ENCODE measurements around the gene TSPAN32.
"Not testable (repeated sequence)": the region's sequence is repeated elsewhere in the genome, so short reads cannot be mapped to it uniquely, and the experiment has no call there.

Gene TSPAN32

DNA sequence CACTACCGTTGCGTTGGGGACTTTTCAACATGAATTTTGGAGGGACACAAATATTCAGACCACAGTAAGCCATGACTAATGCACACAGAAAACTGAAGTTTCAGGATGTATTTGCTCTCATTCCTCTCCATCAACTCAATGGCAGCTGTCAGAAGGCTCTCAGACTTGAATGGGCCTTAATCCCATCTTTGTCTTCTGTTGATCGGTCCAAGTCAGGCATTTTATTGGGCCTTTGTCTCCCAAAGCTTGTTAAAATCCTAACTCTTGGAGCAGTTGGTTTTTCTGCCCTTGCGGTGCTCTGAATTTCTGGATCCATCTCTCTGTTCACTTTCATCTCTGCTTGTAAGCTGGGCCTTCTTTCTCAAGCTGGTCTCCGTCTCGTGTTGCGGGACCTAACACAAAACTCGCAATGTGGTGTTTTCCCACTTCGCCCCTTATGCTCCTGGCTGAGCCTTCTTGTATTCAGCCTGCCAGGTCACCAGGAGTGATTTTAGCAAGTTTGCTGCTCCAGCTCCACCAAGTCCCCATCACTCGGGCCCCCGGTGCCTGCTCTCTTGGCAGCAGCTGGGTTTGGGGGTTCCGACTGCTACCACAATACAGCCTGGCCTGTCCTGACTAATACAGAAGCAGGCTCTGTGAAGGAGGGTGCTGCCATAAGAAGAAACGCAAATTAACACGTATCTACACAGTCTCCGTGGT, 27.0 kb downstream of the TSPAN32 start:
- Histone ChIP-seq H3K4me3 (ENCODE audit: low read depth, low read length) (no peak overlapping the region), H3K9ac (ENCODE audit: low read depth, low read length) (no peak overlapping the region), H3K9me3 (ENCODE audit: control insufficient read depth, insufficient read depth, low read length) (peaks cover 8% of the 10 kb centered on the region), H3K27me3 (ENCODE audit: control insufficient read depth, insufficient read depth, low read length) (no peaks in the 10 kb centered on the region), H3K36me3 (ENCODE audit: control insufficient read depth, insufficient read depth, low read length) (no peaks in the 10 kb centered on the region), H3K4me1 (ENCODE audit: control insufficient read depth, insufficient read depth, low read length) (no peaks in the 10 kb centered on the region)

- H3K27me3 ChIP-seq (ENCODE audit: control insufficient read depth, insufficient read depth, low read length), result no peaks in the 10 kb centered on the region
- H3K36me3 ChIP-seq (ENCODE audit: control insufficient read depth, insufficient read depth, low read length), result no peaks in the 10 kb centered on the region
- H3K9me3 ChIP-seq (ENCODE audit: control insufficient read depth, insufficient read depth, low read length), result peaks cover 8% of the 10 kb centered on the region
- no peak overlapping the region for H3K4me3 ChIP-seq (ENCODE audit: low read depth, low read length)
- no peak overlapping the region for H3K9ac ChIP-seq (ENCODE audit: low read depth, low read length)
- no peaks in the 10 kb centered on the region for H3K4me1 ChIP-seq (ENCODE audit: control insufficient read depth, insufficient read depth, low read length)
Observed at GRCh38 chr11:2329551-2329950, 27.7 kb downstream of the TSPAN32 start.

DNA sequence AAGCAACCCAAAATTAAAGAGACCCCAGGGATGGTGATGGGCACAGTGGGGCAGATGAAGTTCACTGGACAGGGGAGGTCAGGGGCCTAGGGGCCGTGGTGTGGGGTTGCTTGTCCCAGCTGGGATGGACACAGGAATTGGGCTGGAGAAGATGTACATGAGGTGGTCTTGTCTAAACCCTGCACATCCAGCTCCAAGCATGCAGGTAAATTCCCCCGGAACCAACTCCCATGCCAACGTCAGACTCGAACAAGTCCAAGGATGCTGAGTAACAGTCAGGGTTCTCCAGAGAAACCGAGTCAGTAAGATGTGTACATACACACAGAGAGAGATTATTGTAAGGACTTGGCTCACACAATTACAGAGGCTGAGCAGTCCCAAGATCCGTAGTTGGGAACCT, 28.9 kb downstream of the TSPAN32 start:
- Histone ChIP-seq H3K9ac (ENCODE audit: low read depth, low read length) (no peak overlapping the region), H3K36me3 (ENCODE audit: control insufficient read depth, insufficient read depth, low read length) (no peaks in the 10 kb centered on the region), H3K4me1 (ENCODE audit: control insufficient read depth, insufficient read depth, low read length) (no peaks in the 10 kb centered on the region), H3K4me3 (ENCODE audit: low read depth, low read length) (no peak overlapping the region), H3K27me3 (ENCODE audit: control insufficient read depth, insufficient read depth, low read length) (no peaks in the 10 kb centered on the region), H3K9me3 (ENCODE audit: control insufficient read depth, insufficient read depth, low read length) (peaks cover 8% of the 10 kb centered on the region)

GRCh38 chr11:2331404-2331803, 29.6 kb downstream of the TSPAN32 start:
- no peaks in the 10 kb centered on the region for H3K27me3 ChIP-seq (ENCODE audit: control insufficient read depth, insufficient read depth, low read length)
- peaks cover 8% of the 10 kb centered on the region for H3K9me3 ChIP-seq (ENCODE audit: control insufficient read depth, insufficient read depth, low read length)
- H3K9ac ChIP-seq (ENCODE audit: low read depth, low read length), result no peak overlapping the region
- peaks cover under 1% of the 10 kb centered on the region for H3K36me3 ChIP-seq (ENCODE audit: control insufficient read depth, insufficient read depth, low read length)
- H3K4me3 ChIP-seq (ENCODE audit: low read depth, low read length), result no peak overlapping the region
- H3K4me1 ChIP-seq (ENCODE audit: control insufficient read depth, insufficient read depth, low read length), result no peaks in the 10 kb centered on the region

DNA sequence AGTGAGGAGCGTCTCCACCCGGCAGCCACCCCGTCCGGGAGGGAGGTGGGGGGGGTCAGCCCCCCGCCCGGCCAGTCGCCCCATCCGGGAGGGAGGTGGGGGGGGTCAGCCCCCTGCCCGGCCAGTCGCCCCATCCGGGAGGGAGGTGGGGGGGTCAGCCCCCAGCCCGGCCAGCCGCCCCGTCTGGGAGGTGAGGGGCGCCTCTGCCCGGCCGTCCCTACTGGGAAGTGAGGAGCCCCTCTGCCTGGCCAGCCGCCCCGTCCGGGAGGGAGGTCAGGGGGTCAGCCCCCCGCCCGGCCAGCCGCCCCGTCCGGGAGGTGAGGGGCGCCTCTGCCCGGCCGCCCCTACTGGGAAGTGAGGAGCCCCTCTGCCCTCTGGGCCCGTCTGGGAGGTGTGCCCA, 30.8 kb downstream of the TSPAN32 start:
- not testable (repeated sequence) for H3K4me1 ChIP-seq (ENCODE audit: control insufficient read depth, insufficient read depth, low read length); H3K27me3 ChIP-seq (ENCODE audit: control insufficient read depth, insufficient read depth, low read length); H3K4me3 ChIP-seq (ENCODE audit: low read depth, low read length); H3K9ac ChIP-seq (ENCODE audit: low read depth, low read length); H3K9me3 ChIP-seq (ENCODE audit: control insufficient read depth, insufficient read depth, low read length); H3K36me3 ChIP-seq (ENCODE audit: control insufficient read depth, insufficient read depth, low read length)

DNA sequence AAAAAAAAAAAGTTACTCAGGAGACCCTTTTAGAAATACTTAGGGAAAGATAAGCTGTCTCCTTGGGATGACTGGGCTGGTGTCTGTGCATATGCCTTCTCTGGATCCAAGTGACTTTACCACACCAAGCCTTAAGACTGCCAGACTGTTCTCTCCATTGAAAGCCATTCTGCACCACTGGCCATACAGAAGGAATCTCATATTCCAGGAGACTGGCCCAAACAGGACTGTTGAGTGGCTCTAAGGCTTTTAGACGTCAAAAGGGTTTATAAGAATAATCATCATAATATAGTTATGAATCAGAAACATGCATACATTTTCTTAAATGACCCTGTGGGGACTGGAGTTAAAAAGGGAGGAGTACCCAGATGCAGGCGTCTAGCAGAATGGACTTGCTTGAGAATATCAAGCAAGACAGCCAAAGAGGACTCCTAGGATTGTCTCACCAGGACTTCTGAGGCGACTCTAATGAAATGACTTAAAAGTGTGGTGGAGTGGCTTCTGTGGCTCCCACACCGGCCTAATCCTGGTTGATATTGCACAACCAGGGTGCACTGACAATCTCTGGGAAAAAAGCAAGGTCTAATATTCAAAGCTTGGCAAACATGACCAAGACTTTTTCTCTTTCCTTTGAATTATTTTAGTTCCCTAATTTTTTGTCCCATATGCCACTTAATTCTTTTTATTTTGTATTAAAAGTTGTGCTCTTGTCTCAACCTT, 31.8 kb downstream of the TSPAN32 start:
- not testable (repeated sequence) for H3K36me3 ChIP-seq (ENCODE audit: control insufficient read depth, insufficient read depth, low read length); H3K27me3 ChIP-seq (ENCODE audit: control insufficient read depth, insufficient read depth, low read length)

GRCh38 chr11:2335286-2335685, 33.5 kb downstream of the TSPAN32 start:
- H3K4me3 ChIP-seq (ENCODE audit: low read depth, low read length); H3K36me3 ChIP-seq (ENCODE audit: control insufficient read depth, insufficient read depth, low read length); H3K9me3 ChIP-seq (ENCODE audit: control insufficient read depth, insufficient read depth, low read length); H3K9ac ChIP-seq (ENCODE audit: low read depth, low read length); H3K27me3 ChIP-seq (ENCODE audit: control insufficient read depth, insufficient read depth, low read length): not testable (repeated sequence)
- H3K4me1 ChIP-seq (ENCODE audit: control insufficient read depth, insufficient read depth, low read length), result peaks cover 12% of the 10 kb centered on the region

More for the DNA sequence above, 31.8 kb downstream of the TSPAN32 start:
- H3K9ac ChIP-seq (ENCODE audit: low read depth, low read length); H3K4me3 ChIP-seq (ENCODE audit: low read depth, low read length); H3K4me1 ChIP-seq (ENCODE audit: control insufficient read depth, insufficient read depth, low read length); H3K9me3 ChIP-seq (ENCODE audit: control insufficient read depth, insufficient read depth, low read length): not testable (repeated sequence)

- H3K9me3 ChIP-seq (ENCODE audit: control insufficient read depth, insufficient read depth, low read length); H3K9ac ChIP-seq (ENCODE audit: low read depth, low read length); H3K27me3 ChIP-seq (ENCODE audit: control insufficient read depth, insufficient read depth, low read length); H3K4me3 ChIP-seq (ENCODE audit: low read depth, low read length); H3K36me3 ChIP-seq (ENCODE audit: control insufficient read depth, insufficient read depth, low read length): not testable (repeated sequence)
- H3K4me1 ChIP-seq (ENCODE audit: control insufficient read depth, insufficient read depth, low read length), result peaks cover 14% of the 10 kb centered on the region
Observed at GRCh38 chr11:2338760-2339159, 36.9 kb downstream of the TSPAN32 start.

- Histone ChIP-seq H3K9me3 (ENCODE audit: control insufficient read depth, insufficient read depth, low read length) (no peaks in the 10 kb centered on the region), H3K9ac (ENCODE audit: low read depth, low read length) (no peak overlapping the region), H3K4me3 (ENCODE audit: low read depth, low read length) (no peak overlapping the region), H3K36me3 (ENCODE audit: control insufficient read depth, insufficient read depth, low read length) (no peaks in the 10 kb centered on the region), H3K4me1 (ENCODE audit: control insufficient read depth, insufficient read depth, low read length) (peaks cover 14% of the 10 kb centered on the region), H3K27me3 (ENCODE audit: control insufficient read depth, insufficient read depth, low read length) (no peaks in the 10 kb centered on the region)
Observed at GRCh38 chr11:2342557-2342956, 40.7 kb downstream of the TSPAN32 start.

DNA sequence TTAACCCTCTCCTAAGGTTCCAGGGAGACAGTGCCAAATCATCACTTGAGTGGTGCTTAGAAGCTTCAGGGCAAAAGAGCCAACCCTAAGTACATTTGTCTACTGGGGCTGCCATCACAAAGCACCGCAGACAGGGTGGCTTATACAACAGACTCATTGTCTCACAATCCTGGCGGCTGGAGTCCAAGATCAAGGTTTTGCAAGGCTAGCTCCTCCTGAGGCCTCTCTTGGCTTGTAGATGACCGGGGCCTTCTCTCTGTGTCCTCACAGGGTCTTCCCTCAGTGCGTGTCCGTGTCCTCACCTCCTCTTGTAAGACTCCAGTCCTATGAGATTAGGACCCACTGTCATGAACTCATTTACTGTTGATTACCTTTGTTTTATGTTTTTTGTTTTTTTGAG, 41.2 kb downstream of the TSPAN32 start:
- no peak overlapping the region for H3K4me3 ChIP-seq (ENCODE audit: low read depth, low read length)
- H3K36me3 ChIP-seq (ENCODE audit: control insufficient read depth, insufficient read depth, low read length), result no peaks in the 10 kb centered on the region
- no peaks in the 10 kb centered on the region for H3K27me3 ChIP-seq (ENCODE audit: control insufficient read depth, insufficient read depth, low read length)
- H3K4me1 ChIP-seq (ENCODE audit: control insufficient read depth, insufficient read depth, low read length), result peaks cover 11% of the 10 kb centered on the region
- no peaks in the 10 kb centered on the region for H3K9me3 ChIP-seq (ENCODE audit: control insufficient read depth, insufficient read depth, low read length)
- H3K9ac ChIP-seq (ENCODE audit: low read depth, low read length), result no peak overlapping the region

GRCh38 chr11:2343502-2343901, 41.7 kb downstream of the TSPAN32 start:
- Histone ChIP-seq H3K9me3 (ENCODE audit: control insufficient read depth, insufficient read depth, low read length) (no peaks in the 10 kb centered on the region), H3K27me3 (ENCODE audit: control insufficient read depth, insufficient read depth, low read length) (no peaks in the 10 kb centered on the region), H3K4me1 (ENCODE audit: control insufficient read depth, insufficient read depth, low read length) (peaks cover 6% of the 10 kb centered on the region), H3K4me3 (ENCODE audit: low read depth, low read length) (no peak overlapping the region), H3K36me3 (ENCODE audit: control insufficient read depth, insufficient read depth, low read length) (no peaks in the 10 kb centered on the region), H3K9ac (ENCODE audit: low read depth, low read length) (no peak overlapping the region)

- no peak overlapping the region for H3K4me3 ChIP-seq (ENCODE audit: low read depth, low read length)
- H3K9ac ChIP-seq (ENCODE audit: low read depth, low read length), result no peak overlapping the region
- no peaks in the 10 kb centered on the region for H3K27me3 ChIP-seq (ENCODE audit: control insufficient read depth, insufficient read depth, low read length)
- peaks cover 11% of the 10 kb centered on the region for H3K9me3 ChIP-seq (ENCODE audit: control insufficient read depth, insufficient read depth, low read length)
- peaks cover 2% of the 10 kb centered on the region for H3K4me1 ChIP-seq (ENCODE audit: control insufficient read depth, insufficient read depth, low read length)
- no peaks in the 10 kb centered on the region for H3K36me3 ChIP-seq (ENCODE audit: control insufficient read depth, insufficient read depth, low read length)
Observed at GRCh38 chr11:2345050-2345449, 43.2 kb downstream of the TSPAN32 start.

All from iPS-15b (cell line).